HFFc6 (cell line): ENCODE results near the gene RUNDC3A. TPM values are rescaled to one million over a fixed set of nuclear protein-coding genes. Genes with fewer than 3 reads are reported as not detected.
A peak's percentile ranks its signal among the peaks of the same experiment; 100 is the strongest.

Source experiments
- DNase-seq: peaks from one replicate; pipeline ENCODE4 v3.0.0-alpha.2; 2018
- H3K27ac Mint-ChIP-seq: 2 replicates; pipeline ENCODE4 v1.8.0; 2020; ENCODE audit warnings: mild to moderate bottlenecking, mixed read lengths
- H3K27me3 Mint-ChIP-seq: 2 replicates; pipeline ENCODE4 v1.8.0; 2021; ENCODE audit warnings: mild to moderate bottlenecking, moderate library complexity, mixed read lengths; ENCODE audit not compliant: insufficient read depth
- H3K36me3 Mint-ChIP-seq: 2 replicates; pipeline ENCODE4 v1.8.0; 2021; ENCODE audit warnings: low read depth, mixed read lengths
- H3K4me1 Mint-ChIP-seq: 2 replicates; pipeline ENCODE4 v1.8.0; 2020; ENCODE audit warnings: low read depth, mixed read lengths
- H3K4me3 Mint-ChIP-seq: 2 replicates; pipeline ENCODE4 v1.8.0; 2020; ENCODE audit warnings: mild to moderate bottlenecking, moderate library complexity, mixed read lengths
- H3K9me3 Mint-ChIP-seq: 2 replicates; pipeline ENCODE4 v1.8.0; 2020; ENCODE audit warnings: mild to moderate bottlenecking, mixed read lengths
- CTCF ChIP-seq: fragments of 200-600 bp; sonication (generic); IDR thresholded peaks from 2 replicates; pipeline ENCODE4 v1.5.0; 2021; ENCODE audit warnings: antibody characterized with exemption, mild to moderate bottlenecking
- total RNA-seq, 6 experiments: library from RNA; stranded (reverse); fragmentation: NEBNext Ultra II Directional; extraction: Animal tissue kit (Norgen Biotek cat#: 25700); gene quantifications; 2 replicates in 1 of 6; 3 replicates in 5 of 6; pipeline ENCODE4 v1.2.3, GENCODE V29; 2021

Gene RUNDC3A
- total RNA-seq, 6 experiments from 2014 or later: 0.17 TPM; not detected in 5

GRCh38 chr17:44360144-44360533 lies 51.7 kb downstream of the RUNDC3A start:
- TF ChIP-seq CTCF: no peak
- Mint-ChIP-seq H3K36me3 (no peaks in the 10 kb centered on the region), H3K9me3 (no peaks in the 10 kb centered on the region), H3K4me3 (no peak overlapping the region), H3K4me1 (peaks cover 14% of the 10 kb centered on the region; the same call in 1 of the 2 replicates), H3K27me3 (peaks cover 13% of the 10 kb centered on the region), H3K27ac (no peak overlapping the region)
- DNase-seq: no peak

- Mint-ChIP-seq H3K9me3 (no peaks in the 10 kb centered on the region), H3K36me3 (no peaks in the 10 kb centered on the region), H3K4me3 (no peak overlapping the region), H3K27me3 (peaks cover 12% of the 10 kb centered on the region), H3K27ac (no peak overlapping the region), H3K4me1 (peaks cover 14% of the 10 kb centered on the region; the same call in 1 of the 2 replicates)
- TF ChIP-seq CTCF: no peak
- peak; percentile 20 for DNase-seq
Measured at GRCh38 chr17:44360826-44361225, 52.4 kb downstream of the RUNDC3A start.

- TF ChIP-seq CTCF: no peak
- no peak for DNase-seq
- Mint-ChIP-seq H3K4me3 (no peak overlapping the region), H3K36me3 (no peaks in the 10 kb centered on the region), H3K9me3 (no peaks in the 10 kb centered on the region), H3K27me3 (peaks cover 18% of the 10 kb centered on the region), H3K27ac (no peak overlapping the region), H3K4me1 (peaks cover 14% of the 10 kb centered on the region; the same call in 1 of the 2 replicates)
Measured at GRCh38 chr17:44361292-44362260, 53.2 kb downstream of the RUNDC3A start.

- Mint-ChIP-seq H3K27ac (no peak overlapping the region), H3K36me3 (no peaks in the 10 kb centered on the region), H3K27me3 (peaks cover 28% of the 10 kb centered on the region), H3K4me3 (peak overlapping the region; percentile 84), H3K9me3 (no peaks in the 10 kb centered on the region), H3K4me1 (peaks cover 14% of the 10 kb centered on the region; the same call in 1 of the 2 replicates)
- DNase-seq: no peak
- TF ChIP-seq CTCF: no peak
Measured at GRCh38 chr17:44362459-44362948, 54.1 kb downstream of the RUNDC3A start.

- H3K4me1 Mint-ChIP-seq: peaks cover 14% of the 10 kb centered on the region; the same call in 1 of the 2 replicates
- peaks cover 31% of the 10 kb centered on the region for H3K27me3 Mint-ChIP-seq
- no peaks in the 10 kb centered on the region for H3K36me3 Mint-ChIP-seq
- no peak overlapping the region for H3K27ac Mint-ChIP-seq
- peak overlapping the region; percentile 84 for H3K4me3 Mint-ChIP-seq
- H3K9me3 Mint-ChIP-seq: no peaks in the 10 kb centered on the region
- no peak for DNase-seq
- no peak for TF ChIP-seq CTCF
Measured at GRCh38 chr17:44362949-44363612, 54.7 kb downstream of the RUNDC3A start.
